Measurements from ENCODE around the gene CELF4.

The CELF4 gene

DNA sequence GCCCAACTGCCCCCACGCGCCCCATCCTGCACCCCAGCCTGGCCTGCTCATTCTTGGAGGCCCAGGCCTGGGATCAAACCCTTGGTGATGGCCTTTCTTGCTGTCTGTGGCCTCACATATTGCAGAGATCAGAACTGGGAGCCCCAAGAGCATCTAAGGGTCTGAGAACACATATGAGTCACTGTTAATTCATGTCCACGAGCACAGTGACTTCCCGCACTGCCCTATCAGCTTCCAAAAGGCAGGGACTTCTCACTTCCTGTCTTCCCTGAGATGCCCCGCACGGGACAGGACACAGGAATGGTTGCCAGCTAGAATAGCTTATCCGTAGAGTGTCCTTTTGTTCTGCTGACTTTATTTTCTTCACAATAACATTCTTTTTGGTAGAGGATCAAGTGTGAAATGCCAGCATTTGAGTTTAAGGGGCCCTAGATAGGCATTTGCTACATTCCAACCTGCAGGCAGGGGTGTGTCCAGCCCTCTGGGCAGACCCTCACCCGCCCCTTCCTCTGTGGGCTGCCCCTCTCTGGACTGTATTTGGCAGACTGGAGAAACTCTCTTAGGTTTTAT is 21.1 kb upstream of the CELF4 start:
- H3K36me3 ChIP-seq = no peaks in the 10 kb centered on the region
- no peak for DNase-seq
- no peak overlapping the region for H3K4me3 ChIP-seq (ENCODE audit: low read depth, low read length)
- H3K4me1 ChIP-seq = no peaks in the 10 kb centered on the region
- no peak for TF ChIP-seq CTCF (IDR thresholded peaks at IDR 0.05; ENCODE audit: low read depth, low read length)
- H3K9me3 ChIP-seq = no peaks in the 10 kb centered on the region
- H3K27me3 ChIP-seq = no peaks in the 10 kb centered on the region

- H3K36me3 ChIP-seq = no peaks in the 10 kb centered on the region
- no peak overlapping the region for H3K4me3 ChIP-seq (ENCODE audit: low read depth, low read length)
- H3K9me3 ChIP-seq = no peaks in the 10 kb centered on the region
- DNase-seq = no peak
- H3K27me3 ChIP-seq = no peaks in the 10 kb centered on the region
- TF ChIP-seq CTCF (IDR thresholded peaks at IDR 0.05; ENCODE audit: low read depth, low read length) = no peak
- H3K4me1 ChIP-seq = no peaks in the 10 kb centered on the region
These were observed 19.5 kb upstream of the CELF4 start for GRCh38 chr18:37584952-37585695.

GRCh38 chr18:37584217-37584616 is 18.6 kb upstream of the CELF4 start:
- Histone ChIP-seq H3K27me3 (no peaks in the 10 kb centered on the region), H3K4me3 (ENCODE audit: low read depth, low read length) (no peak overlapping the region), H3K36me3 (no peaks in the 10 kb centered on the region), H3K9me3 (no peaks in the 10 kb centered on the region), H3K4me1 (no peaks in the 10 kb centered on the region)
- no peak for TF ChIP-seq CTCF (IDR thresholded peaks at IDR 0.05; ENCODE audit: low read depth, low read length)
- DNase-seq = no peak

DNA sequence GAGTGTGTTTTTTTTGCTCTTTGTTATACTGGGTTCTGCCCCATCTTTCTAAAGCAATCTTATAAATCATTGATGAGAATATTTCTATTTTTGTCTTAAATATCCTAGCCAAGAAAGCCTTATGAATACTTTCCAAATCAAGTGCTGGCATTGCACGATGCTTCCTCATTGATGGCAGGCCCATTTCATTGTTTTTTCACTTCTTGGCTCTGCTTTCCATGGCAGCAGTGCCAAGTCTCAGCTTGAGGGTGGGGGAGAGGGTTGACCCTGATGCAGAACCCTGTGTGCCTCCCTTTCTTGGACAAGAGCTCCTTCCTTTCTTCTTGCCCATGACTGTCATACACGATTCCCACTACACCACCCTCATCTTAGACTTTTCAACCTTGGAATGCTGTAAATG is 16.7 kb upstream of the CELF4 start:
- no peak for DNase-seq

GRCh38 chr18:37578886-37579513 is 13.4 kb upstream of the CELF4 start:
- Histone ChIP-seq H3K9me3 (no peaks in the 10 kb centered on the region), H3K4me1 (peaks cover 8% of the 10 kb centered on the region), H3K4me3 (ENCODE audit: low read depth, low read length) (no peak overlapping the region), H3K27me3 (no peaks in the 10 kb centered on the region), H3K36me3 (no peaks in the 10 kb centered on the region)
- TF ChIP-seq CTCF (IDR thresholded peaks at IDR 0.05; ENCODE audit: low read depth, low read length) = peak; percentile 49
- peak; percentile 26 for DNase-seq

More for the DNA sequence above, 16.7 kb upstream of the CELF4 start:
- TF ChIP-seq CTCF (IDR thresholded peaks at IDR 0.05; ENCODE audit: low read depth, low read length) = no peak
- H3K27me3 ChIP-seq = no peaks in the 10 kb centered on the region
- no peaks in the 10 kb centered on the region for H3K4me1 ChIP-seq
- no peaks in the 10 kb centered on the region for H3K36me3 ChIP-seq
- no peaks in the 10 kb centered on the region for H3K9me3 ChIP-seq
- no peak overlapping the region for H3K4me3 ChIP-seq (ENCODE audit: low read depth, low read length)

GRCh38 chr18:37578182-37578678 is 12.6 kb upstream of the CELF4 start:
- Histone ChIP-seq H3K27me3 (no peaks in the 10 kb centered on the region), H3K36me3 (no peaks in the 10 kb centered on the region), H3K4me1 (peaks cover 8% of the 10 kb centered on the region), H3K9me3 (no peaks in the 10 kb centered on the region), H3K4me3 (ENCODE audit: low read depth, low read length) (no peak overlapping the region)
- no peak for TF ChIP-seq CTCF (IDR thresholded peaks at IDR 0.05; ENCODE audit: low read depth, low read length)
- DNase-seq = no peak
